WTC11 (cell line): Measurements from ENCODE around the gene GPI.

Experiments
- TF ChIP-seq, protein P1 (sequence below): sonication (generic); formaldehyde crosslinking; IDR thresholded peaks from 2 replicates; pipeline ENCODE4 v1.8.1; 2022; ENCODE audit warnings: mild to moderate bottlenecking, missing genetic modification reagents, moderate library complexity, borderline replicate concordance
- TF ChIP-seq, protein P2 (sequence below): fragments of 200-600 bp; IDR thresholded peaks from 2 replicates; pipeline ENCODE4 v1.8.0; 2022; ENCODE audit warnings: antibody characterized with exemption

DNA sequence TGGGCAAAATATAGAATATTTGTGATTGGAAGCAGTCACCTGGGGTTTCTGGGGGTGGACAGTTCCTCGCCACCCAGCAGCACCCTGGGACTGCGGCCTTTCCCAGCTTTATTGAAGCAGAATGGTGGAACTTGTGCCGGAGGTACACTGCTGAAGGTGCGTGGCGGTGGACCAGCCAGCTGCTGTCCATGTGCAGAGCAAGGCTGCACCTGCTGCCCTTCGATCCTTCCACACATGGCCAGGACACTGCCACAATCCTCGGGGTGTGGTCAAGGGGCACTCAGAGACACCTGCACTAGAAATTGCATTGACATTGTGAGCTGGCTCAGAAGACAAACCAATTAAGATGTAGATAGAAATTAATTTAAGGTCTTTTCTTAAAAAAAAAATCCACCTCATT, 11.4 kb upstream of the GPI start:
- TF ChIP-seq, protein P1, sequence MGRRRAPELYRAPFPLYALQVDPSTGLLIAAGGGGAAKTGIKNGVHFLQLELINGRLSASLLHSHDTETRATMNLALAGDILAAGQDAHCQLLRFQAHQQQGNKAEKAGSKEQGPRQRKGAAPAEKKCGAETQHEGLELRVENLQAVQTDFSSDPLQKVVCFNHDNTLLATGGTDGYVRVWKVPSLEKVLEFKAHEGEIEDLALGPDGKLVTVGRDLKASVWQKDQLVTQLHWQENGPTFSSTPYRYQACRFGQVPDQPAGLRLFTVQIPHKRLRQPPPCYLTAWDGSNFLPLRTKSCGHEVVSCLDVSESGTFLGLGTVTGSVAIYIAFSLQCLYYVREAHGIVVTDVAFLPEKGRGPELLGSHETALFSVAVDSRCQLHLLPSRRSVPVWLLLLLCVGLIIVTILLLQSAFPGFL (CRISPR knock-in tag) = no peak
- TF ChIP-seq, protein P2, sequence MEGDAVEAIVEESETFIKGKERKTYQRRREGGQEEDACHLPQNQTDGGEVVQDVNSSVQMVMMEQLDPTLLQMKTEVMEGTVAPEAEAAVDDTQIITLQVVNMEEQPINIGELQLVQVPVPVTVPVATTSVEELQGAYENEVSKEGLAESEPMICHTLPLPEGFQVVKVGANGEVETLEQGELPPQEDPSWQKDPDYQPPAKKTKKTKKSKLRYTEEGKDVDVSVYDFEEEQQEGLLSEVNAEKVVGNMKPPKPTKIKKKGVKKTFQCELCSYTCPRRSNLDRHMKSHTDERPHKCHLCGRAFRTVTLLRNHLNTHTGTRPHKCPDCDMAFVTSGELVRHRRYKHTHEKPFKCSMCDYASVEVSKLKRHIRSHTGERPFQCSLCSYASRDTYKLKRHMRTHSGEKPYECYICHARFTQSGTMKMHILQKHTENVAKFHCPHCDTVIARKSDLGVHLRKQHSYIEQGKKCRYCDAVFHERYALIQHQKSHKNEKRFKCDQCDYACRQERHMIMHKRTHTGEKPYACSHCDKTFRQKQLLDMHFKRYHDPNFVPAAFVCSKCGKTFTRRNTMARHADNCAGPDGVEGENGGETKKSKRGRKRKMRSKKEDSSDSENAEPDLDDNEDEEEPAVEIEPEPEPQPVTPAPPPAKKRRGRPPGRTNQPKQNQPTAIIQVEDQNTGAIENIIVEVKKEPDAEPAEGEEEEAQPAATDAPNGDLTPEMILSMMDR = no peak
